ENCODE data around the gene RPTOR.
A peak's percentile ranks its signal among the peaks of the same experiment; 100 is the strongest.

RPTOR gene

DNA sequence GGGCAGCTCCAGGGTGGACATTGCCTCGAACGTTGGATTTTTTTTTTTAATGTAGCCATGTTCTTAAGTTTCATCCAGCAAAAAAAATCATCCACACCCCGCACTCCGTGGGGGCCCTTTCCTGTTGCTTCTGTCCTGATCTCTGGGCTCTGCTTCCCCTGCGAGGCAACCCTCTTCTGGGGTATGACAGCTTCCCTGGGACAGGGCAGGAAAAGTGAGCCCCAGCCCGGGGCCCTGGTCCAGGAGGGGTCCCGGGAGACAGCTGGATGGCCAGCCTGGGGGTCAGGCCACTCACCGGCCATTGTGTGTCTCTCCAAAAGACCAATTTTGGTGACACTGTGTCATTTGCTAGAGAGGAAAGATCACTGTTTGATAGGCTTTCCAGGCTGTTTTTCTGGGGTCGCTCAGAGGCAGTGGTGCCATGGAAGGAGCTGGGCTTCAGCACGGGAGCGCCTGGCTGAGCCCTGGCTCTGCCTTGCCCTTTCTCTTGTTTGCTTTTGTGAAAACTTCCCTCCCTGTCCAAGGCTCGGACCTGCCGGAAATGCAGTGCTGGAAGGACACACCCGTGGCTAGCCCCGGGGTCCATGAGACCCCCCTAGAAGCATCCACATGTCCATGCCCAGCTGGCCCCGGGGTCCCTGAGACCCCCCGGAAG lies 406.0 kb downstream of the RPTOR start:
- no peak for DNase-seq (ENCODE audit: low read depth)

DNA sequence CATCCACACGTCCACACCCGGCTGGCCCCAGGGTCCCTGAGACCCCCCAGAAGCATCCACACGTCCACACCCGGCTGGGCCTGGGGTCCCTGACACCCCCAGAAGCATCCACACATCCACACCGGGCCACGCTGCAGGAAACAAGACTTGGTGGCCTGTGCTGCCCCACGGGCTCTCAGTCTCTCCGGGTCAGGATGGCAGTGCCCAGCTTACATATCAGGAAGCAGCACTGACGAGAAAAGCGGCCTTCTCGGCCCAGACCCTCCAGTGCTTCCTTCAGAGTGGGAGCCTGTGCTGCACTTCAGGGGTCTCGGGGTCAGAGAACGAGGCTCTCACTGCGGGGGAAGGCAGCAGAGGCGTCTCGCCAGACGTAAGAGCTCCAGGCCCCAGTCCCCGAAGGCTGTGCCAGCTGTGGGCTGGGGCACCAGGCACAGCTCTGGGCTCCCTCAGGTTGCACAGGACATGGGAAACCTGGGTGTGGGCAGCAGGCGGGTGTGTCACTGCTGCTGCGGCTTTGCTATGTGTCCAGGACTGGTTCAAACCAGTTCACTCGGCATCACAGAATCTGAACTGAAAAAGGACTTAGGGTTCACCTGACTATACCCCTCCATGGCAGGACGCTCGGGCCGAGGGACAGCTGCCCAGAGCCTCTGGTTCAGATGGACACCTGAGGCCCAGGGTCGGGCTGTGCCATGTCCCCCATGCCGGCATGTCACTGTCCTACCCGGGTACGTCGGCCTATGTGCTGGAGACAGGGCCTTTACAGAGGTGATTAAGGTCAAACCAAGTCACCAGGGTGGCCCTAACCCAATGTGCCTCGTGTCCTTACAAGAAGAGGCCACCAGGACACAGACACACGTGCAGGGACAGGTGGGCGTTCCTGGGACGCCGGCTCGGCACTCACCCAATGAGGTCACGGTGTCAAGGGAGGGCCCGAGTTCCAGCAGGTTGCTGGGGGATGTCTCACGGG lies 406.8 kb downstream of the RPTOR start:
- DNase-seq (ENCODE audit: low read depth) = no peak

DNA sequence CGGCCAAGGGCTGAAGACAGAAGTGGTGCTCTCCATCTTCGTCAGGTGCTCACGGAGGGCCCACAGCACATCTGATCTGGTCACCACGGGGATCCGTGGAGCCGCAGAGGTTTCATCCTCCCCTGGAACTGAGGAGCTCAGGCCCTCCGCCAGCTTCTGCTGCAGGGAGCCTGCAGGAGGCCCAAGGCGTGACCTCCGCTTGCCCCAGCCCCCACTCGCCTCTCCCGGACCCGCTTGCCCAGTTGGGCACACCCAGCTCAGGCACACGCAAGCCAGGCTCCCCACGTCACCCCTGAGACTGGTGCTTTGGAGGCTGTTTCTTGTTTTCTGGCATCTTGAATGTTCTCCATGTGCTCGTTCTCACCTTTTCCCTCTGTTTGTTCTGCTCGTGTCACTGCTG lies 407.7 kb downstream of the RPTOR start:
- DNase-seq (ENCODE audit: low read depth) = no peak

DNA sequence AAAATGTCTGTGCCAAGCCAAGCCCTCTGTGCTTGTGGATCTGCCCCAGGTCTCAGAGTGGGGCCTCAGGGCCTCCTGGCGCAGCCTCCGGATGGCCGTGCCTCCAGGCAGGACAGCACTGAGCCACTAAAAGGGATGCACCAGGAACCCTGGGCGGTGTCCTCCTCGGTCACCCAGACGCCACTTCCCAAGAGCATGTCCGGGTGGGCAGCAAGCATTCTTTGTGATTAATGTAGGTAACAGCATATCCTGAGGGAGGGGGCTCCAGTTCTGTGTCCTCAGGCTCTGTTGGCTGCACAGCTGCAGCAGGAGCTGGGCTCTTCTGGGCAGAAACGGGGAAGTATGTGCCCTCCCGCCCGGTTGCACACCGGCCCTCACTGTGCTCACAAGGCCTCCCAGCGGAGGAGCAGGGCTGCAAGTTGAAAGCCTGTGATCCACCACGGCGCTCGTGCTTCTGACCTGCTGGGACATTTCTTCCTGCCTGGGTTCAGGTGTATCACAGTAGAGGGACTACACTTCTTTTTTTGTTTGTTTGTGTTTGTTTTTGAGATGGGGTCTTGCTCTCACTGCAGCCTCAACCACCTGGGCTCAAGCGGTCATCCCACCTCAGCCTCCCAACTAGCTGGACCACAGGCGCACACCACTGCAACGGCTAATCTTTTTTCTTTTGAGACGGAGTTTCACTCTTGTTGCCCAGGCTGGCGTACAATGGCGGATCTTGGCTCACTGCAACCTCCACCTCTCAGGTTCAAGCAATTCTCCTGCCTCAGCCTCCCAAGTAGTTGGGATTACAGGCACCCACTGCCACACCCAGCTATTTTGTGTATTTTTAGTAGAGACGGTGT lies 409.1 kb downstream of the RPTOR start:
- DNase-seq (ENCODE audit: low read depth) = no peak

DNA sequence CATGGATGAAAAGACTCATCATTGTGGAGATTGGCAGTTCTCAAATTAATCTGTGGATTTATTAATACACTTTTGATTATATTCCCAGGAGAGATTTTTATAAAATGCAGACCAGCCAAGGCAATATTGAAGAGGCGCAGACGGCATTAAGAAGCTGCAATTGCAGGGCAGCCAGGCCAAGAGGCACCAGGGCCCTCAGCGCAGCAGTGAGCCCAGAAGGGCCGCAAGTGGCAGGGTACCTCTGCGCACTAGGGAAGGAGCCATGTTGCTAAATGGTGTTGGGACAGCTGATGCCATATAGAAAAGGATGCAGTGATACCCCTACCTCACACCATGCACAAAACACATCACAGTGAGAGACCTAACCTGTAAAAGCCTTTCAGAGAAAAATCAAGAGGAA lies 410.4 kb downstream of the RPTOR start:
- no peak for DNase-seq (ENCODE audit: low read depth)

DNA sequence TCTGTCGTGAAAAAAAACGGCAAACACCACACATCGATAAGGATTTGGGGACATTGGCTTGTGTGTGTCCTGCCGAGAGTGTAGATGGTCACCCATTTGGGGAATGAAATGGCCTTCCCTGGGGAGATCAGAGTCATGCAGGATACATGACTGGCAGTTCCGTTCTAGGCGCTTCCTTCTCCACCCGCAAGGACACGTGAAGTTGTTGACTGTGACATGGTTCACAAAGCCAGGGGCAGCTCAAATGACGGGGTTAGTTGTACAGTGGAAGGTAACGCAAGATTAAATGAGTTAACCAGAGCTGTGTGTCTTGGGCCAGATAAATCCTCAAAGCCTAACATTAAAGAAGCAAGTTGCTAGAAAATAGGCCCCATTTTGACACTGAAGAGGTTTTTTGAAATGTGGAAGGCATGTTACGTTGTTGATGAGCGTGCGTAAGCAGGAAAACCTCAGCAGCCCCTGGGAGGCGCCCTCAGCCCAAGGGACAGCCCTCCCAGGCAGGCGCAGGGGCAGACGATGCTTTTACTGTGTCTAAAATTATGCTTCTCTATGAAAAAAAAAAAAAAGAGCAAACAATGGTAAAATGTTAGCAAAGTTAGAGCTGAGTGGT lies 411.1 kb downstream of the RPTOR start:
- DNase-seq (ENCODE audit: low read depth) = no peak

DNA sequence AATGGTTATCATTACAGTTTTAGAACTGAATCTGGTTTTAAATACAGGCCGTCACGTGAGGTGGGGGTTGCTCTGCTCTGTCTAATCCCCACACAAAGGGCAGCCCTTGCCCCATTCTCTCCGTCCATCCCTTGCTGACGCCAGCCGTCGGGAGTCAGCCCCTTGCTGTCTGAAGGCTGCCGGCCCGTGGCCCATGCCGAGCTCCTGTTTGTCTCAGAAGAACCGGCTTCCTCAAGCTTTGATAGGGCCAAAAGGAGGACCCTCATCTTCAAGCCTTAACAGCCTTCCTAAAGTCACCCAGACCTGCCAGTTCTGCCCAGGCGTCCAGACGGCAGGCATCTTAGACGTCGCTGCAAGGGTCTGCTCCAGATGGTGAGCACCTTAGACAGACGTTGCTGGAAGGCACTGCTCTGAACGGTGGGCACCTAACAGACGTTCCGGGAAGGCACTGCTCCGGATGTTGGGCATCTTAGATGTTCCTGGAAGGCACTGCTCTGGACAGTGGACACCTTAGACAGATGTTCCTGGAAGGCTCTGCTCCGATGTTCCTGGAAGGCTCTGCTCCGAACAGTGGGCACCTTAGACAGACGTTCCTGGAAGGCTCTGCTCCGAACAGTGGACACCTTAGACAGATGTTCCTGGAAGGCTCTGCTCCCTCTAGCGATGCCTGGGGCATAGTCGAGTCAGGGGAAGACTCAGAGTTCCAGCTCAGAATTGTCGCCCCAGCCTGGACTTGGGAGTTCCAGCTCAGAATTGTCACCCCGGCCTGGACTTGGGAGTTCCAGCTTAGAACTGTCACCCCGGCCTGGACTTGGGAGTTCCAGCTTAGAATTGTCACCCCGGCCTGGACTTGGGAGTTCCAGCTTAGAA lies 411.9 kb downstream of the RPTOR start:
- no peak for DNase-seq (ENCODE audit: low read depth)

DNA sequence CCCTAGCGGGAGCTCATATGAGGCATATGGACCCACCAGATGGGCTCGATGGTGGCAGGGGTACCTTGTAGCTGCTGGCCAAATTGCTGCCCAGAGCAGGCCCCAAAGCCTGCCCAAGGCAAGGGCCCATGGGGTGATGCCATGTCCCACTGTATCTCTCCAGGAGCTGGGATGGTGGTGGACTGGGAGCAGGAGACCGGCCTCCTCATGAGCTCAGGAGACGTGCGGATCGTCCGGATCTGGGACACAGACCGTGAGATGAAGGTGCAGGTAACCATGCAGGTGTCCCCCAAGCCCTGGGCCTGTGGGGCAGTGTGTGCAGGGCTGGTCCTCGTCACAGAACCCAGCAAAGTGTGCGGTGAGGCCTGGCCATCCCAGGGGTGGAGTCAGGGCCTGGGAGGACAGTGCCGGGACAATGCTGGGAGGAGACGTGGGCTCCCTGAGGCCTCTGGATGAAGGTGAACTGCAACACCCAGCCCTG lies 412.9 kb downstream of the RPTOR start:
- DNase-seq (ENCODE audit: low read depth) = no peak

DNA sequence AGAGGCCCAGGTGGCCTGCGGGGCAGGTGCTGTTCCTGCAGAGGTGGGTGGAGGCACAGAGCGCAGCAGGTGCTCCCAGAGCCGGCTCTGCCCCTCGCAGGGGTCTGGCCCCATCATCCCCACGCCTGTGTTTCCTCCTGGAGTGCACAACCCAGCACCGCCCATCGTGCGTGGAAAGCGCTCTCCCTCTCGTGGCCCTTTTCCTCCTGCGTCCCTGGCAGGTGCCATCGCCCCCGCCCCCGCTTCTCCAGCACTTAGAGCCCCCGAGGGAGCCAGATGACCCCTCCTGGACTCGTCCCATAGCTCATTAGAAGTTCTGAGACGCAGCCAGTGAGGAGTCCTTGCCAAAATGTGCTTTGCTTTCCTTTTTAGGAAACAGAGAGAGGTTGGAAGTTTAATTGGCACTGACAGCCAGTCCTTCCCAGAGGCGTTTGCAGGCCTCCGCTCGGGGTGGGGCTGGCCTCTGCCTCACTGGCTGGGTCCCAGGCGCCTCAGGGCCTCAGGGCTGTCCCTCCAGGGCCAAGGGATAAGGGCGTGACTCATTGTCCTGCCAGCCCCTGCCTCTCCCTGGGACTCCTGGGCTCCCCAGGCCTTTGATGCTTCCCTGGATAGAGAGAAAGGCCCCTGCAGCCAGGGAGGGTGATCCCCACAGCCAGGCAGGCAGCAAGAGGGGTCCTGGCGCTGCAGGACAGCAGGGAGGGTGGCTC lies 414.8 kb downstream of the RPTOR start:
- DNase-seq (ENCODE audit: low read depth) = peak; percentile 80

DNA sequence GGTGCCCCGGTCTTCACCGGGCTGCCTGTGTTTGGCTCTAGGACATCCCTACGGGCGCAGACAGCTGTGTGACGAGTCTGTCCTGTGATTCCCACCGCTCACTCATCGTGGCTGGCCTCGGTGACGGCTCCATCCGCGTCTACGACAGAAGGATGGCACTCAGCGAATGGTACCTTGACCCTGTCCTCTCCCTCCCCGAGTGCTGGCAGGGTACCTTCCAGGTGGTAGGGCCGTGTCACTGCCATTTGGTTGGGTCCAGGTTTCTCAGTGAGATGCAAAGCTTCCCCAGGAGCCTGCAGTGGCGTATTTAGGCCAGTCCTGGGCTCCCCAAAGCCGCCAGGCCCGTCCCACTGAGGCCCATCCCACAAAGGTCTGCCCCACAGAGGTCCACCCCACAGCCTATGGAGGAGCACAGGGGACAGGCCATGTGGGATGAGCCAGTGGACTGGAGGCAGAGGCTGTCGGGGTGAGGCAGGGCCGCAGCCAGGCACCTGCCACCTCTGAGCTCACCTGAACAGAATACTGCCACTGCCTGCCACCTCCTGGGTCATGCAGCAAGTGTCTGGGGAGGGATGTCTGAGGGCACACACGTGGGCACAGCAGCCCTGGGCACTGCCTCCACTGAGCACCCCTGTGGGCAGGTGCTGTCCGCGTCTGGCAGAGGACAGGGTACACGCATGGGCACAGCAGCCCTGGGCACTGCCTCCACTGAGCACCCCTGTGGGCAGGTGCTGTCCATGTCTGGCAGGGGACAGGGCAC lies 415.6 kb downstream of the RPTOR start:
- no peak for DNase-seq (ENCODE audit: low read depth)

DNA sequence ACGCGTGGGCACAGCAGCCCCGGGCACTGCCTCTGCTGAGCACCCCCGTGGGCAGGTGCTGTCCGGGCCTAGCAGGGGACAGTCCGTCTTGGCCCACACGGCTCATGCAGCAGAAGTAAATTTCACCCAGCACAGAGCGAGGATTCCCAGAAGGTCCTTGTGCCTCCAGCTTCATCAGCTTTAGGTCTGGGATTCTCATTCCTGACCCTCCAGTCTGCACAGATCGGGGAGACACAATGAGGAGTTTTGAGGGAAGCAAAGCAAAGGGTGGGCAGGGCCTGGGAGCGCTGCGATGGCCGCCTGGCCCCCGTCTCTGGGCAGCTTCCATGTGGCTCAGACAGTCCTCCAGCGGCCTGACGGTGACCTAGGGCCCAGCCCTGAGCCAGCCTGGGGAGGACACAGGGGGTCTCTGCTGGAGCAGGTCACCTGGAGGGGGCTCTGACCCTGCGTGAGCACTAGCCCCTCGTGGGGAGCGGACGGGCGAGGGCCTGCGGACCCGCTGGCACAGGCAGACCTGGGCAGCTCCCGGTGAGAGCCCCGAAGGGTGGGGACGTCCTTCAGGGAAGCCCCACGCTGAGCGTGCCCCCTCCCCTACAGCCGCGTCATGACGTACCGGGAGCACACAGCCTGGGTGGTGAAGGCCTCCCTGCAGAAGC lies 416.3 kb downstream of the RPTOR start:
- no peak for DNase-seq (ENCODE audit: low read depth)

DNA sequence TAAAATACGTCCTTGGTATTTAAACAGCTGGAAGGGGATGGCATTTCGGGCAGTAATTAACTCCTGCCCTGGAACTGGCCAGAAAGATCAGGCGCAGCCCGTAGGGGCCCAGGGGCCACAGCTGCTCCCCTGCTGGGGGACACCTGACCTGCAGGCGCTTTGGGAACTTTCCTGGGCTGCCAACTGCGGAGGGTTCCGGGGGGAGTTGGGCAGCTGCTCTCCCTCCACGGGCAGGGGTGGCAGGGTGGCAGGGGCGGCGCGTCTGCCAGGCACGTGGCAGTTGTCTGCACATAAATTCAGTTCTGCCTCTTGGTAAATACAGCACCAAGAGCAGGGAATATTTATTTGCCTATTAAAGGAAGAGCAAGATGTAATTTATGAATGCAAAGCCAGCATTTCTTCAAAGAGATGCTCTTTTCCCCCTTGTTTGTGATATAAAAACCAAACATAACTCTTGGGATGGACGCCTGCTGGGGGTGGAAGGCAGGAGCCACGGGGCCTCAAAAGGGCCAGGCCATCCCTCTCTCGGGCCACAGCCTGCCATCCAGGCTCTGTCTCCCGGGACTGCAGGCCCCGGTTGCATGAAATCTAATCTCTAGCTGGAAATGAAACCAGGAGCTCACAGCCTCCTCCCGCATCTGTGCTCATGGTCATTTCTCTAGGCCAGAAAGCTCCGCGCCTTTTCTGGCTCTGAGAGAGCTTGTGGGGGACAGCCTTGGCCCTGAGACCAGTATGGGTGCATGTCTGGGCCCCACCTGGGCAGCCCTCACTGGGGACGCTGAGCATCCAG lies 417.1 kb downstream of the RPTOR start:
- DNase-seq (ENCODE audit: low read depth) = no peak

DNA sequence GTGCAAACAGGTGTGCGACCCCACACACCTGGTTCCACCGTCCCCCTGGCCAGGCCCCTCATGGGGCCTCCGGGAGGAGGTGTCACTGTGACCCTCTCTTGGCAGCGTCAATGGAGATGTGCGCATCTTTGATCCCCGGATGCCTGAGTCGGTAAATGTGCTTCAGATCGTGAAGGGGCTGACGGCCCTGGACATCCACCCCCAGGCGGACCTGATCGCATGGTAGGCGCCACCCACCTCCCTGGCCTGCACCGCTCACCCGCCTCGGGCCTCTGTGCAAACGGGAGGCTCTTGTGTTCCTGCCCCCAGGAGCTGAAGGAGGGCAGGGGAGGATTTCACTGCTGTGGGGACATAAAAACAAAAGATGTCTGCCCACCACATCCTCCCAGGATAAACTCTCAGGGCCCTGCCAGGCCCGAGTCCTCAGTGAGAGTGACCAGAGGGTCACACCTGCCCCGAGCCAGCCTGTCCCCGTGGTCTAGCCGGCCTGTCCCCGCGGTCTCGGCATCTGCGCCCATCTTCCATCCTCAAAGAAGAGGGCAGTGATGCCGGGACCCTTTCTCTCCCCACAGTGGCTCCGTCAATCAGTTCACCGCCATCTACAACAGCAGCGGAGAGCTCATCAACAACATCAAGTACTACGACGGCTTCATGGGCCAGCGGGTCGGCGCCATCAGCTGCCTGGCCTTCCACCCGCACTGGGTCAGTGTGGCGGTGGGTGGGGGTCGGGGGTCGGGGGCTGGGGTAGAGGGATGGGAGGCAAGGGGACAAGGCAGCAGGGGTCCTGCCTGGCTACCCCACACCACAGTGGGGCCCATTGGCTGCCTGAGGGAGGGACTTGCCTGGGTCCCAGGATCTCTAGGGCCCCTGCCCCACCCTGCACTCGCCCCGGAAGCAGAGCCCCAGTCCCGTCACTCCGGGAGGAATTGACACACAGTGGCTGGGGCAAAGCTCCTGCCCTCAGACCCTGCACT lies 418.0 kb downstream of the RPTOR start:
- no peak for DNase-seq (ENCODE audit: low read depth)

DNA sequence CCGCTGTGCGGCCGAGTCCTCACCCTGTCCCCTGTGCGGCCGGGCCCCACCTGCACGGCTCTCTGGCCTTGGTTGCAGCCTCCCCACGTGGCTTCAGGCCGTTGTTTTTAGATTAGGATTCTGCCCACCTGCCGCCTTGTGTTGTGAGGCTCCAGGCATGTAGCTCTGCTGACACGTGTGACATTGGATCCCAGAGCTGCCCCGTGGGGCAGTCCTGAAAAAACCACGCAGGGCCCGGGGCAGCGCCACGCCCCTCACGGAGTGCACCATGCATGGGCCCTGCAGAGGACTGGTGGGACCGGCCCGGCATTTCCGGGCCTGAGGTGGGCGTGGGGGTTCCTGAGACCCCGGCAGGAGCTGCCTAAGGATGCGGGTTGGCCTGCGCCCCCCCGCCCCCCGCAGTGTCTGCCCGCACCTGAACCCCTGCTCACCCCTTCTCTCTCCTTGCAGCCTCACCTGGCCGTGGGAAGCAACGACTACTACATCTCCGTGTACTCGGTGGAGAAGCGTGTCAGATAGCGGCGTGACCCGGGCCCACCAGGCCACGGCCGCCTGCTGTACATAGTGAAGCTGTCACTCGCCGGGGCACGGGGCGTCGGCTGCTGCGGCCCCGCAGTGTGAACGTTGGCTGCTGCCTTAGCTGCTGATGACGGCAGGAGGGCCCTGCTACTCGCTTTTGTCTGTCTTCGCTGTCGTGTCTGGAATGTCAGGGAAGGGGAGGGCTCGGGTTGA lies 419.3 kb downstream of the RPTOR start:
- no peak for DNase-seq (ENCODE audit: low read depth)

DNA sequence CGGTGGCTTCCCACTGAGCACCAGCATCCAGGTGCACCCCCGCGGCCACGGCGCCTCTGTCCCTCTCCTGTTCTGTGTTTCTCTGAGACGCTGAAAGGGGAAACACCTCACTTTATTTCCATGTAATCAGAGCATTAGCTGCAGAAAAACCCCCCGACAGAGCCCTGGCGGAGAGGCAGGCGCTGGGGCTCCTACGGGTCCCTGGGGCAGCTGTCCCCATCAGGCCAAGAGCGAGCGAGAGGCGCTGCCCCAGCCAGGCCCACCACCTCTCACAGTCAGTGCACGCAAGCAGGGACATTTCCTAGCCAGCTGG lies 419.9 kb downstream of the RPTOR start:
- DNase-seq (ENCODE audit: low read depth) = no peak

DNA sequence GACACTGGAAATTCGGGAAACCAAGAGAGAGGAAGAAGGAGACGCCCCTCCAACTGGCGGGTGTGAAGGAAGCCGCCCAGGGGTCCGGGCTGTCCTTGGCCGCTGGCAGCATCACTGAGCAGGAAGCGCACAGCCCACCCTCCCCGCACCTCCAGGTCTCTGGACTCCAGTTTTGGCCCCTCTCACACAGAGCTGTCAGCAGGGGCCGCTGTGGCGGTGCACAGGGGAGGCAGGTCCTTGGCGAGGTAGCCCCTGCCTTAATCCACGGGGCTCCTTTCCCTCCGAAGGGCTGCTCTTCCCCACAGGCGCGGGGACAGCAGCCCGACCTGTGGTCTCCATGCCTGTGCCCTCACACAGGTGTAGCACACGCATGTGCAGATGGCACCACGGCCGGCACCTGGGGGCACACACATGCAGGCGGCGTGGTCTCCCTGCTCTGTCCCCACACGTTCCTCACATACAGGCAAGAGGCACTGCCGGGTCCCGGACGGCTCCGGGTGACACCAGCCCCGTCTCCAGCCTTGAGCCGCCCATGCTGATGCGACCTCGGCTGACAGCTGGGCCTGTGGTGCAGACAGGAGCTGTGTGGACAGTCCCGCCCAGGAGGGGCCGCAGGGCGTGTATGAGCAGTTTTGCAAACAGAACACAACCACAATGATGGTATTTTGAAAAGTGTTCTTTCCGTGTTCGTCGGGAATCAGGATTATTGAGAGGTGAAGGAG lies 420.4 kb downstream of the RPTOR start:
- DNase-seq (ENCODE audit: low read depth) = no peak

All from fibroblast of the conjunctiva (primary cell).